Skeletal muscle satellite cell (primary cell): ENCODE data around the gene GPR89A.
"Not testable (repeated sequence)": the region's sequence is repeated elsewhere in the genome, so short reads cannot be mapped to it uniquely, and the experiment has no call there.

Experiments
- H3K27me3 ChIP-seq: 2 replicates; pipeline ENCODE4 v1.7.0; 2013; ENCODE audit warnings: low read length; ENCODE audit not compliant: control insufficient read depth, insufficient read depth
- H3K36me3 ChIP-seq: 2 replicates; pipeline ENCODE4 v1.7.0; 2013; ENCODE audit warnings: mild to moderate bottlenecking, control low read depth, low read length; ENCODE audit not compliant: insufficient read depth
- H3K4me1 ChIP-seq: 2 replicates; pipeline ENCODE4 v1.7.0; 2013; ENCODE audit warnings: low read length; ENCODE audit not compliant: control insufficient read depth, insufficient read depth
- H3K4me2 ChIP-seq: 2 replicates; pipeline ENCODE4 v1.7.0; 2013; ENCODE audit warnings: mild to moderate bottlenecking, low read length
- H3K4me3 ChIP-seq: 2 replicates; pipeline ENCODE4 v1.7.0; 2013; ENCODE audit warnings: low read length
- H3K9ac ChIP-seq: 2 replicates; pipeline ENCODE4 v1.7.0; 2013; ENCODE audit warnings: mild to moderate bottlenecking, low read depth, low read length, moderate library complexity
- H3K9me3 ChIP-seq: replicated peaks from 2 replicates; pipeline ENCODE4 v1.7.0; 2013; ENCODE audit warnings: mild to moderate bottlenecking, control low read depth, low read length

GPR89A gene

DNA sequence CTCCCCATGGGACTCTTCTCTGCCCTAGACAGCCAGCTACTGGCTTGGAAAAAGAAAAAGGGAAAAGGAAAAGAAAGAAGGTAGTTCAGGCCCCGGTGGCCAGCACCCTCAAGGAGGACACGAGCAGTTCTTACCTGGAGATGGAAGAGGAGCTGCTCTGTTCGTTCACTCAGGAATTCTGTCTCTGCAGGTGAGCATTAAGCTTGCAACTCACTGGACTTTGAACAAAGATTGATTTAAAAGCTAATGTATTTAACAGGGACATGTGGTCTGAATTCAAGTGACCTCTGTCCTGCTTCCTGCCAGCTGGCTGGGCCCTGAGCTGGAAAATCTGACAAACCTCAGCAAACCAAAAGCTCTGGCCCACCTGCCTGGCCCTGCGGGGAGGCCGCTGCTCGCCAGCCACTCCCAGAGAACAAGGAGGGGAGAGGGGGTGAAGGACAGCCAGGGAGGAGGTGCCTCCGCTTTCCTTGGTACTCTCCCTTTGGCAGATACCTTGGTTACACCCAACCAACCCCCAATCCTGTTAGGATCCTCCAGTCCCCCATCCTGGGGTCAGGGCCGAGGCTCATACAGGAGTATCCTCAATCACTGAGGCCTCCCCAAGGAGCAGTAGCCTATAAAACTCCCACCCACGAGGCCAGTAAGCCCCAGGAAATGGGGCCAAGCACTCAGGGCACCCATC is 99.5 kb downstream of the GPR89A start, which contains the start of gene PDZK1:
TSS of gene PDZK1 (minus strand) at position 186 of the 685 bp plus-strand sequence. CDS start 19,347 bp downstream, outside the sequence.
- Histone ChIP-seq H3K9ac (no peak within 1 kb of the TSS), H3K9me3 (no peaks in the 10 kb centered on the region), H3K4me3 (no peak within 1 kb of the TSS), H3K36me3 (no peaks in the 10 kb centered on the region), H3K4me2 (no peak within 1 kb of the TSS), H3K4me1 (peaks cover 20% of the 10 kb centered on the region), H3K27me3 (no peaks in the 10 kb centered on the region)

DNA sequence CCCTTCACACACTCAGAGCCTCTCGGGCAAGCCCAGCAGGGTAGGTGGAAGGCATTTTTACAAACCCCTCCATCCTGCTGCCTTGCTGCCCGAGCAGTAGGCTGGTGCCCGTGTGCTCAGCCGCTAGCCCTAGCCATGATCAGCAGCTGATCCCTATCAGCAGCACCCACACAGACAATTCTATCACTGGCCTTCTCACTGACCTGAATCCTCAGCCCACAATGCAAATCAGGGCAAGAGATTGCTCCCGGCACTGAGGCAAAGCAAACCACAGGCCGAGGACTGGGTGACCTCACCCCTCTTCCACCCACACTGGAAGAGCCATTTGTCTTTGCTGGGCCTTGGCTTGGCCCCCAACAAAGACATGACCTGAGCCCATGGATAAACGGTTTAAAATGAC is 100.3 kb downstream of the GPR89A start:
- no peak overlapping the region for H3K4me3 ChIP-seq

DNA sequence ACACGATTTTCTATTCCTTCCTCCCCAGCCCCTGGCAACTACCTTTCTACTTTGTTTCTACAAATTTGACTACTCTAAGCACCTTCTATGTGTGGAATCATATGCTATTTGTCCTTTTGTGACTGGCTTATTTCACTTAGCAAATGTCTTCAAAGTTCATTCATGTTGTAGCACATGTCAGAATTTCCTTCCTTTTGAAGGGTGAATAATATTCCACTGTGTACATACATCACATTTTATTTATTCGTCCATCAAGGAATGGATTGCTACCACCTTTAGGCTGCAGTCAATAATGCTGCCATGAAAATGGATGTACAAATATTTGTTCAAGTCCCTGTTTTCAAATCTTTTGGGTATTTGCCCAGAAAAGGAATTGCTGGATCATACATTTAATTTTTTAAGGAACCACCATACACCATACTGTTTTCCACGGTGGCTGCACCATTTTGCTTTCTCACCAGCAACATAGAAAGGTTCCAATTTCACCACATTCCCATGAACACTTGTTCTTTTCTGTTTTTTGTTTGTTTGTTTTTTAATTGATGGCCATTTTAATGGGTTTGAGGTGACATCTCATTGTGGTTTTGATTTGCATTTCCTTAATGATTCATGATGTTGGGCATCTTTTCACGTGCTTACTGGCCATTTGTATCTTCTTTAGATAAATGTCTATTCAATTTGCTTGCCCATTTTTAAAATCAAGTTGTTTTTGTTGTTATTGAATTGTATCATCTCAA is 102.7 kb downstream of the GPR89A start:
- no peaks in the 10 kb centered on the region for H3K36me3 ChIP-seq
- no peak overlapping the region for H3K9ac ChIP-seq
- no peaks in the 10 kb centered on the region for H3K9me3 ChIP-seq
- no peak overlapping the region for H3K4me3 ChIP-seq
- H3K4me2 ChIP-seq, result no peak overlapping the region
- peaks cover 20% of the 10 kb centered on the region for H3K4me1 ChIP-seq
- no peaks in the 10 kb centered on the region for H3K27me3 ChIP-seq

More for the DNA sequence above, 100.3 kb downstream of the GPR89A start:
- Histone ChIP-seq H3K36me3 (no peaks in the 10 kb centered on the region), H3K9me3 (no peaks in the 10 kb centered on the region), H3K4me2 (no peak overlapping the region), H3K9ac (no peak overlapping the region), H3K27me3 (no peaks in the 10 kb centered on the region), H3K4me1 (peaks cover 20% of the 10 kb centered on the region)

GRCh38 chr1:145711213-145711651 is 103.4 kb downstream of the GPR89A start:
- Histone ChIP-seq H3K36me3 (no peaks in the 10 kb centered on the region), H3K27me3 (no peaks in the 10 kb centered on the region), H3K4me1 (peaks cover 13% of the 10 kb centered on the region), H3K9me3 (no peaks in the 10 kb centered on the region), H3K4me3 (no peak overlapping the region), H3K9ac (no peak overlapping the region), H3K4me2 (no peak overlapping the region)

DNA sequence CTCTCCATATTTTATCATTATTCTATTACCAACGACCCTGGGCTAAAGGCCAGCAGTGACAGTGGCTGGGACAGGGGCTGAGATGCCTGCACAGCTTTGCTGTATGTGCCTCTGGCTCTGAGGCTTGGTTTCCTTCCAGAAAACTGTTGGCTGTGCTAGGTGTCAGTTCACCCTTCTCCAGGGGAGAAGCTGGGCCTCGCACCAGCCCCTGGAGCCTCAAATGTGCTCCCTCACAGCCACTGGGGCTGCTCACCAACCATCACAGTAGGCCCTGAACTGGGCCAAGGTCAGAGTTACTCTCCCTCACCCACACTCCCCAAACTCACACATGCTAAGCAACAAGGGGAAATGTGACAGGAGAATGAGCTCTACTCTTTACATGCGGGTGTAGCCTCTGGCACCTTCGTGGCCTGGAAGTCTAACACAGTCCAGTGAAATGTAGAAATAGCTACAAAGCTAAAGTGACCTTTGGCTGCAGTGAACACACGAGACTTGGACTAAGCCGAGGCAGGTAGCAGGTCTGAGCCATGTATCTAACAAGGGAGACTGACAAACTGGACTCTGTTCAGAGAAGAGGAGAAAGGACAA is 106.8 kb downstream of the GPR89A start:
- Histone ChIP-seq H3K9me3 (no peaks in the 10 kb centered on the region), H3K4me2 (no peak overlapping the region), H3K4me1 (no peaks in the 10 kb centered on the region), H3K36me3 (no peaks in the 10 kb centered on the region), H3K9ac (no peak overlapping the region), H3K27me3 (no peaks in the 10 kb centered on the region), H3K4me3 (no peak overlapping the region)

DNA sequence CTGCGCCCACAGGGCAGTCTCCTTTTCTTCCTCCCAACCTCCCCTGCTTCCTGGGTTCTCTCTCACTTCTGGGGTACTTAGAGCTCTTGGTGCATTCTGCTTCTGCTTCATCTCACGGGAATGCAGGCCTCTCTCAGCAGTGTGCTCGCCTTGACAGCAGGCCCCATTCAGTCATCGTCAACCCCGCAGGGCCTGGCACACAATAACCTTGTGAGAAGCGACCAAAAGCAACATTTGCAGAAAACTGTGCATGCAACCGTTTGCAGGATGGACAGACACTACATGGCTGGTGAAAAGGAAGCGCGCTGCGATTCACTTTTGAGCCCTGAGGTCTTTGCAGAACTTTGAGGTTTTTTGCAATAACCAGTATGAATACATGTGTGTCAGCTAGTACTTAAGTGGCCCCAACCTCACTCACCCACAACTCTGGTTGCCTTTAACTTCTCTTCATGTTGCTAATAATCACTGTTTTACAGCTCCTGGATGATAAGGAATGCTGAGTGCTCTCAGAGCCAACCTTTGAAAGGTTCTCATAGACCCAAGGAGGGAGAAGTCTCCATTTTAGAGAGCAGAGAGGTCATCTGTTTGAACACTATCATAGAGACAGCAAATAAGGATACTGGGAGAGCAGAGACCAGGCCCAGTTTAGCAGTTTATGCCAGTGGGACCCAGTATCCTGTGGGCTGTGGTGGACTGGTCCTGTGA is 109.0 kb downstream of the GPR89A start:
- no peak overlapping the region for H3K4me2 ChIP-seq
- no peak overlapping the region for H3K4me3 ChIP-seq
- H3K27me3 ChIP-seq, result no peaks in the 10 kb centered on the region
- H3K9me3 ChIP-seq, result no peaks in the 10 kb centered on the region
- H3K4me1 ChIP-seq, result peaks cover 17% of the 10 kb centered on the region
- H3K36me3 ChIP-seq, result no peaks in the 10 kb centered on the region
- H3K9ac ChIP-seq, result no peak overlapping the region

GRCh38 chr1:145717833-145718232 is 110.0 kb downstream of the GPR89A start:
- no peak overlapping the region for H3K9ac ChIP-seq
- H3K4me2 ChIP-seq, result no peak overlapping the region

GRCh38 chr1:145718465-145718864 is 110.7 kb downstream of the GPR89A start:
- H3K4me3 ChIP-seq, H3K9ac ChIP-seq, H3K36me3 ChIP-seq, H3K4me2 ChIP-seq, H3K9me3 ChIP-seq, H3K27me3 ChIP-seq: not testable (repeated sequence)
- H3K4me1 ChIP-seq, result peaks cover 18% of the 10 kb centered on the region

More at GRCh38 chr1:145717833-145718232, 110.0 kb downstream of the GPR89A start:
- Histone ChIP-seq H3K4me1 (peaks cover 18% of the 10 kb centered on the region), H3K27me3 (no peaks in the 10 kb centered on the region), H3K36me3 (no peaks in the 10 kb centered on the region), H3K4me3 (no peak overlapping the region), H3K9me3 (no peaks in the 10 kb centered on the region)

- H3K4me2 ChIP-seq, result peak within 1 kb of the TSS; percentile 93
- H3K36me3 ChIP-seq, result no peaks in the 10 kb centered on the region
- H3K4me1 ChIP-seq, result peaks cover 18% of the 10 kb centered on the region
- no peaks in the 10 kb centered on the region for H3K9me3 ChIP-seq
- H3K4me3 ChIP-seq, result no peak within 1 kb of the TSS
- peak within 1 kb of the TSS; percentile 43 for H3K9ac ChIP-seq
- no peaks in the 10 kb centered on the region for H3K27me3 ChIP-seq
Measured at GRCh38 chr1:145719230-145720079, 111.7 kb downstream of the GPR89A start, which contains the start of gene CD160. TSS of gene CD160 (plus strand) at chr1:145719499. CDS start at chr1:145728328, 8,829 bp downstream.
